Measurements from ENCODE around the gene FZD7. TPM values are rescaled to one million over a fixed set of nuclear protein-coding genes. Genes with fewer than 3 reads are reported as not detected.
A peak's percentile ranks its signal among the peaks of the same experiment; 100 is the strongest.

The FZD7 gene
- total RNA-seq: 2.0 TPM
- polyA plus RNA-seq: 3.9 TPM
- long read RNA-seq, donor 1: 0 reads
- long read RNA-seq, donor 2, partial matches to known transcripts: 0 of 1 reads
- long read RNA-seq, donor 2, other reads (novel, unspliced or antisense): 0 of 1 reads
- long read RNA-seq, donor 3, partial matches to known transcripts: 0 of 1 reads
- long read RNA-seq, donor 3, other reads (novel, unspliced or antisense): 0 of 1 reads
- long read RNA-seq, donor 4, partial matches to known transcripts: 0 of 2 reads
- long read RNA-seq, donor 4, other reads (novel, unspliced or antisense): 0 of 2 reads
- long read RNA-seq, donor 5, transcript FZD7-201 (1 exons, 3,859 nt): major isoform, 13 of 13 reads
- long read RNA-seq, donor 5, partial matches to known transcripts: 0 of 13 reads
- long read RNA-seq, donor 5, other reads (novel, unspliced or antisense): 0 of 13 reads
- long read RNA-seq, donor 6: 0 reads
- long read RNA-seq, donor 7, transcript FZD7-201 (1 exons, 3,859 nt): major isoform, 5 of 5 reads
- long read RNA-seq, donor 7, partial matches to known transcripts: 0 of 5 reads
- long read RNA-seq, donor 7, other reads (novel, unspliced or antisense): 0 of 5 reads
- long read RNA-seq, donor 8, partial matches to known transcripts: 0 of 2 reads
- long read RNA-seq, donor 8, other reads (novel, unspliced or antisense): 0 of 2 reads
- long read RNA-seq, donor 9, partial matches to known transcripts: 0 of 1 reads
- long read RNA-seq, donor 9, other reads (novel, unspliced or antisense): 0 of 1 reads
- long read RNA-seq, donor 10, partial matches to known transcripts: 0 of 3 reads
- long read RNA-seq, donor 10, other reads (novel, unspliced or antisense): 0 of 3 reads

DNA sequence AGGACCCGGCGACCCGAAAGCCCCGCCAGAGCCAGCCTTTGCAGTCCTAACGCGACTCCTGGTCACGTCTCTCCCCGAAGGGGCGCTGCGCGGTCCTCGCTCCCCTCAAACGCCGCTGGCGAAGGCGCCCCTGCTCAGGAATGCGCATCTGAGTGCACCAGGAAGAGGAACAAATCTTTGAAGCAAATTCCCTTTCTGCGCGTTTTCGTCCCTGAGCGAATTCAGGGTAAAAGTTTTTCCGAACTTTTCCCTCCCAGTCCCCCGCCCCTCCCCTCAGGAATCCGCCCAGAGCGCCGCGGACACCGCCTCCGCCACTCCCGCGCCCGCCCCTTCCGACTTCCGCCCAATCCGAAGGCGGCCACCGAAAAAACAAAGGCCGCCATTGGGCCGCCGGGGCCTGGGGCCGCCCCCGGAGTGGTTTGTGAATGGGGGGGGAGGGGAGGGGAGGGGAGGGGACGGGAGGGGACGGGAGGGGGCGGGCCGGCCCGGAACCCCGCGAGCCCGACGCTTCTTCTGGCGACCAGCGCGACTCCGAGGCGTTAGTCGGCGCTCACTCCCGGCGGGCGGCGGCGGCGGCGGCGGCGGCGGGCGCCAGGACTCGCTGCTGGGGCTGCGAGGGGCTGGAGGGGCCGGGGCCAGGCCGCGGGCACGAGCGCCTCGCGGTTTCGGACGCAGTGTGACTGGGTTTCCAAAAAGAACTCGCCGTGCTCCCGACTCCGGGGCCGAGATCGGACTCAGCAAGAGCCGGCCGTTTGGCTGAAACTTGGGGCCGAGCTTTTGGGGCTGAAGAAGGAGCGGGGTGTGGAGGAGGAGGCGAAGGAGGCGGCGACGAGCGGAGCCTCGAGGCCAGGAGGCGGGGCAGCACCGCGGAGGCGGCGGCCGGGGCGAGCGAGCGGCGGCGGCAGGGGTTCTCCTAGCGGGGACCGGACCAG, at the start of gene FZD7:
FZD7 (plus strand) TSS at position 539 of the 932 bp plus-strand sequence. CDS start 793 bp downstream, outside the sequence.
- Histone ChIP-seq H3K27me3 (ENCODE audit: control insufficient read depth in 2 of 2, insufficient read depth in 1 of 2, low read length in 1 of 2) (peaks cover 56 to 92% of the 10 kb centered on the region in 2 donors), H3K9me3 (ENCODE audit: control insufficient read depth in 2 of 2, insufficient read depth in 1 of 2, low read length in 1 of 2) (peaks cover 3 to 10% of the 10 kb centered on the region in 2 donors), H3K36me3 (ENCODE audit: control insufficient read depth in 2 of 2, insufficient read depth in 2 of 2, low read length in 1 of 2) (no peaks in the 10 kb centered on the region), H3K27ac (ENCODE audit: low read depth in 1 of 2, low read length in 1 of 2) (peak within 1 kb of the TSS; percentile 53 to 81), H3K4me1 (ENCODE audit: control insufficient read depth in 2 of 2, insufficient read depth in 2 of 2, low read length in 2 of 2) (peaks cover 7 to 30% of the 10 kb centered on the region in 2 donors), H3K4me3 (ENCODE audit: low read length in 2 of 2) (peak within 1 kb of the TSS; percentile 61 to 83)
- under 1% methylated on average over 107 of the region's 109 CpGs for WGBS
- DNase-seq (ENCODE audit: low read depth in 6 of 9, low spot score in 9 of 9): peak; percentile 55 to 91 (median 80)

DNA sequence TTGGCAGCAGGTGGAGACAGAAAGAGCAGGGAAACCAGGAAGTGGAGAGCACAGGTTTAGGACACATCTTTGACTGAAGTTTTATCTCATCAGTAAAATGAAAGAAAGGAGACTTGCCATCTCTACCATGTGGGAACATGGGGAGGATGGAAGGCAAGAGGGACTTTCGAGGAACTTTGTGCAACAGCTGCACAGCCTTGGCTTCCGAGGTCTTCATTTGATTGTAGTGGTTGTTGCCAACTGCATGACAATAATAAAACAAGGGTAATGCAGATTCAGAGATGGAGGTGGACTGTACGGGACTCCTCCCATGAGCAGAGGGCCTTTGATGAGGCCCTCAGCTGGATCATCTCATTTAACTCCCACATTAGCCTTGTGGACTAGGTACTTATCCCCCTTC, 49.3 kb upstream of the FZD7 start:
- H3K4me3 ChIP-seq (ENCODE audit: low read length in 2 of 2): no peak overlapping the region
- no peak for DNase-seq (ENCODE audit: low read depth in 6 of 9, low spot score in 9 of 9)
- H3K9me3 ChIP-seq (ENCODE audit: control insufficient read depth in 2 of 2, insufficient read depth in 1 of 2, low read length in 1 of 2): no peaks in the 10 kb centered on the region
- H3K27ac ChIP-seq (ENCODE audit: low read depth in 1 of 2, low read length in 1 of 2): no peak overlapping the region
- WGBS: 97% methylated on average over 3 of the region's 3 CpGs
- no peaks in the 10 kb centered on the region for H3K27me3 ChIP-seq (ENCODE audit: control insufficient read depth in 2 of 2, insufficient read depth in 1 of 2, low read length in 1 of 2)
- no peaks in the 10 kb centered on the region for H3K36me3 ChIP-seq (ENCODE audit: control insufficient read depth in 2 of 2, insufficient read depth in 2 of 2, low read length in 1 of 2)
- H3K4me1 ChIP-seq (ENCODE audit: control insufficient read depth in 2 of 2, insufficient read depth in 2 of 2, low read length in 2 of 2): no peaks in the 10 kb centered on the region

DNA sequence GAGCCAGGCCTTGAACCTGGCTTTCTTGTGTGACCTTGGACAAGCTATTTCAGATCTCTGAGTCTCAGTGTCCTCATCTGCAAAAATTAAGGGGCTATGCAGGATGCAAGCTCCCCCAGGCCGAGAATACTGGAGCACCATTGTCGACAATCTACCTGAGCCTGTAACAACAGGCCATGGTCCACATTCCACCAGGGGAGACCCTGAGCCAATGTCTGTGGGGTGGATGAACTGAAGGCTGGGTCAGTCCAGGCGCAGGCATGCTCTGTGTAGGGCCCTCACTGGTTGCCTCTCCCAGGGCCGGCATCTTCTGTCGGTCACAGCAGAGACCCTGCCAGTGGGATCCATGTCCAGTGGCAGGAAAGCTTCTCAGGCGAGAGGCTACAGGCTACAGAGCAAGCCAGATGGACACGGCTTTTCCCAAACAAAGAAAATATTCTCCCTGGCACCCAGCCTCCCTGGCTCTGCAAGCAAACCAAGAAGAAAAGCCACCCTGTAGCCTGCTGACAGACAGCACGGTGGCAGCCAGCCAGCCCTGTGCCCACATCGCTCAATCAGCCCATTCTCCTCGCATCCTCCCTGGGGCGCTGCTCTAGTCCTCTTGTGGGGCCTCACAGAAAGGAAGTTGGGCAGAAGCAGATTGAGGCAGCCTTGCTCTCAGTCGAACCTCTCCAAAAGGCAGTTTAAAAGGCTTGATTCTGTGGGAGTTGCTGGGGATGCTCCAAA, 48.7 kb upstream of the FZD7 start:
- no peak for DNase-seq (ENCODE audit: low read depth in 6 of 9, low spot score in 9 of 9)
- Histone ChIP-seq H3K4me3 (ENCODE audit: low read length in 2 of 2) (no peak overlapping the region), H3K27me3 (ENCODE audit: control insufficient read depth in 2 of 2, insufficient read depth in 1 of 2, low read length in 1 of 2) (no peaks in the 10 kb centered on the region), H3K27ac (ENCODE audit: low read depth in 1 of 2, low read length in 1 of 2) (no peak overlapping the region), H3K4me1 (ENCODE audit: control insufficient read depth in 2 of 2, insufficient read depth in 2 of 2, low read length in 2 of 2) (no peaks in the 10 kb centered on the region), H3K36me3 (ENCODE audit: control insufficient read depth in 2 of 2, insufficient read depth in 2 of 2, low read length in 1 of 2) (no peaks in the 10 kb centered on the region), H3K9me3 (ENCODE audit: control insufficient read depth in 2 of 2, insufficient read depth in 1 of 2, low read length in 1 of 2) (no peaks in the 10 kb centered on the region)
- 54% methylated on average over 12 of the region's 12 CpGs for WGBS

DNA sequence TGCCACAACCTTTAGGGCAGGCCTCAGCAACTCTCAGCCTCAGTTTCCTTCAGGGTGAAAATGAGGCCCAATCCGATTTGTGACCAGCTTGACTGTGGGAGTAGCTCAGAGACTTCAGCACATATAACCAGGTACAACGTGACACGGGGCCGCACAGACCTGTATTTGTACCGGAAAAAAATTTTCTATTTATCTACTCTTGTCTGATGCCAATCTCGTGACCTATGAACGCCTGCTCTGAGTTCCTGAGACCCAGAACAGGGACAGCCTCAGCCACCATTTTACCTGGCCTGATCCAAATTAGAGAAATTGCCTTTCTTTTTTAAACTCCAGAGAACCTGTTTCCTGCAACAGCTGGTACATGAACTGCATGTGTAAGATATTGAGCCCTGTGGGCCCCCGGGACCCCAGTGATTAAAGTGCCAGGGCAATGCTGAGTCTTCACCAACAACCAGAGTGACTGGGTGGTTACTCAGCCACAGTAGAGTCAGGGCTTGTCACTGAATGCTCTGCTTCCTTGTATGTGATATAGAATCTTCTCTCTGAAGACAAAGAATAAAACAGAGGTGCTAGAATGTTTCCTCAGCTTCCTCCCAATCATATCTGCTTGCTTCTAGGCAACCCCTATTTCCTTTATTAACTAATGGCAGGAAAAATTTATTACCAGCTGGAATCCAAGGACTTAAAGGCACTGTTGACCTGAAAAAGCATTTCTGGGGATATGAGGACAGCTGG, 47.8 kb upstream of the FZD7 start:
- no peaks in the 10 kb centered on the region for H3K36me3 ChIP-seq (ENCODE audit: control insufficient read depth in 2 of 2, insufficient read depth in 2 of 2, low read length in 1 of 2)
- H3K4me3 ChIP-seq (ENCODE audit: low read length in 2 of 2): no peak overlapping the region
- H3K4me1 ChIP-seq (ENCODE audit: control insufficient read depth in 2 of 2, insufficient read depth in 2 of 2, low read length in 2 of 2): no peaks in the 10 kb centered on the region
- DNase-seq (ENCODE audit: low read depth in 6 of 9, low spot score in 9 of 9): no peak
- H3K27ac ChIP-seq (ENCODE audit: low read depth in 1 of 2, low read length in 1 of 2): no peak overlapping the region
- no peaks in the 10 kb centered on the region for H3K9me3 ChIP-seq (ENCODE audit: control insufficient read depth in 2 of 2, insufficient read depth in 1 of 2, low read length in 1 of 2)
- no peaks in the 10 kb centered on the region for H3K27me3 ChIP-seq (ENCODE audit: control insufficient read depth in 2 of 2, insufficient read depth in 1 of 2, low read length in 1 of 2)
- WGBS: 78% methylated on average over 8 of the region's 8 CpGs

DNA sequence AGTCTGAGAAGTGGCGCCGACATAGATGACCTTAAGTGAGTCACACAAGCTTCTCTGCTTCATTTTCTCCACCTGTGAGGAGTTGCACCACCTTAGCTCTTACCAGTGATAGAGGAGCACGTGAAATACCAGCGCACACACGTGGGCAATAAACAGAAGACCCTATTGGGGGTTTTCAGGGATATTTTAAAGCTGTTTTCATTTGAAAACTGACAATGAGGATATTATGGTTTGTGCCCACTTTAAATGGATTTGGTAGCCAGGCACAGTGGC, 47.3 kb upstream of the FZD7 start:
- no peak for DNase-seq (ENCODE audit: low read depth in 6 of 9, low spot score in 9 of 9)
- WGBS: 94% methylated on average over 5 of the region's 5 CpGs
- Histone ChIP-seq H3K36me3 (ENCODE audit: control insufficient read depth in 2 of 2, insufficient read depth in 2 of 2, low read length in 1 of 2) (no peaks in the 10 kb centered on the region), H3K9me3 (ENCODE audit: control insufficient read depth in 2 of 2, insufficient read depth in 1 of 2, low read length in 1 of 2) (no peaks in the 10 kb centered on the region), H3K4me3 (ENCODE audit: low read length in 2 of 2) (no peak overlapping the region), H3K27me3 (ENCODE audit: control insufficient read depth in 2 of 2, insufficient read depth in 1 of 2, low read length in 1 of 2) (no peaks in the 10 kb centered on the region), H3K4me1 (ENCODE audit: control insufficient read depth in 2 of 2, insufficient read depth in 2 of 2, low read length in 2 of 2) (no peaks in the 10 kb centered on the region), H3K27ac (ENCODE audit: low read depth in 1 of 2, low read length in 1 of 2) (no peak overlapping the region)

DNA sequence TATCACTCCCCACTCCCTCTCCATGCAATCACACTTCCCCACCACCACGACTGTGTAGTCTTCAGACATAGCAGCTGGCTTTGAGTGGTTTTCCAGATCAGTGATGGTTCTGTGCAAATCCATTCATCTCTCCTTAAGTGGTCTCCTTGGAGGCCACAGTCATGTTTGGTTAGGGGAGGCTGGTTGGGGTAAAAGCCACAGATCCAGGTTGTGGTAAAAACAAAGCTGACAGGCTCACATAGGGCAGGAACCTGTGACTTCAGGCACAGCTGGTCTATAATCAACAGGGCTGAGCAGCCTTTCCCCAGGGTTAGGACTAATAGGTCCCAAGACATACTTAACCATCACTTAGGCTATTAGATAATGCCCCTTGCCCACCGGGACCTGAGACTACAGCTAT, 46.2 kb upstream of the FZD7 start:
- peak in 1 of 9 donors; percentile 16 for DNase-seq (ENCODE audit: low read depth in 6 of 9, low spot score in 9 of 9)
- WGBS: 52% methylated on average over 2 of the region's 2 CpGs
- no peaks in the 10 kb centered on the region for H3K9me3 ChIP-seq (ENCODE audit: control insufficient read depth in 2 of 2, insufficient read depth in 1 of 2, low read length in 1 of 2)
- no peaks in the 10 kb centered on the region for H3K4me1 ChIP-seq (ENCODE audit: control insufficient read depth in 2 of 2, insufficient read depth in 2 of 2, low read length in 2 of 2)
- no peak overlapping the region for H3K4me3 ChIP-seq (ENCODE audit: low read length in 2 of 2)
- H3K27me3 ChIP-seq (ENCODE audit: control insufficient read depth in 2 of 2, insufficient read depth in 1 of 2, low read length in 1 of 2): no peaks in the 10 kb centered on the region
- no peak overlapping the region for H3K27ac ChIP-seq (ENCODE audit: low read depth in 1 of 2, low read length in 1 of 2)
- no peaks in the 10 kb centered on the region for H3K36me3 ChIP-seq (ENCODE audit: control insufficient read depth in 2 of 2, insufficient read depth in 2 of 2, low read length in 1 of 2)

DNA sequence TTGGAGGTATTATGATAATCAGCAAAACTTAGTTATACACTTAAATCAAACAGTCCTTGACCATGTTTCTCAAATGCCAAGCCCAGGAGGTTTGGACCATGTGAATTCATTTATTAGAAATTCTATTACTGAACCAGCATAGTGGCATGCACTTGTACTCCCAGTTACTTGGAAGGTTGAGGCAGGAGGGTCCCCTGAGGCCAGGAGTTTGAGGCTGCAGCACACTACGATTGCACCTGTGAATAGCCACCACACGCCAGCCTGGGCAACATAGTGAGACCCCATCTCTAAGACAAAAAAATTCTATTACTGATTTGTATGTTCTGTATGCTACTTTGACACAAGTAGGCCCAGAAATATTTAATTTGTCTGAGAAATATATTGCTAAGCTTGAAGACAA, 43.6 kb upstream of the FZD7 start:
- Histone ChIP-seq H3K27me3 (ENCODE audit: control insufficient read depth in 2 of 2, insufficient read depth in 1 of 2, low read length in 1 of 2) (no peaks in the 10 kb centered on the region), H3K27ac (ENCODE audit: low read depth in 1 of 2, low read length in 1 of 2) (no peak overlapping the region), H3K9me3 (ENCODE audit: control insufficient read depth in 2 of 2, insufficient read depth in 1 of 2, low read length in 1 of 2) (no peaks in the 10 kb centered on the region), H3K36me3 (ENCODE audit: control insufficient read depth in 2 of 2, insufficient read depth in 2 of 2, low read length in 1 of 2) (no peaks in the 10 kb centered on the region), H3K4me1 (ENCODE audit: control insufficient read depth in 2 of 2, insufficient read depth in 2 of 2, low read length in 2 of 2) (no peaks in the 10 kb centered on the region), H3K4me3 (ENCODE audit: low read length in 2 of 2) (no peak overlapping the region)
- no peak for DNase-seq (ENCODE audit: low read depth in 6 of 9, low spot score in 9 of 9)
- WGBS: 99% methylated on average over 2 of the region's 2 CpGs

DNA sequence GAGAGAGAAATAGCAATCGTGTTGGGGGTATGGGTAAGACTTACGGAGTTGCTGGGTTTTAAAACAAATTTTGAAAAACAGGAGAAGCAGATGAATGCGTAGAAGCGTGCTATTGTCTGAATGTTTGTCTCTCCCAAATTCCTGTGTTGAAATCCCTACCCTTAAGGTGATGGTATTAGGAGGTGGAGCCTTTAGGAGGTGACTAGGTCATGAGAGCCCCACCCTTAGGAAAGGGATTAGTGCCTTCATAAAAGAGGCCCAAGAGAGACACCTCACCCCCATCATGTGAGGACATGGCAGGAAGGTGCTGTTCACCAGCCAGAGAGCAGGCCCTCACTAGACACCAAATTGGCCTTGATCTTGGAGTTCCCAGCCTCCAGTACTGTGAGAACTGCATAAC, 40.7 kb upstream of the FZD7 start:
- DNase-seq (ENCODE audit: low read depth in 6 of 9, low spot score in 9 of 9): no peak
- no peak overlapping the region for H3K4me3 ChIP-seq (ENCODE audit: low read length in 2 of 2)
- H3K27me3 ChIP-seq (ENCODE audit: control insufficient read depth in 2 of 2, insufficient read depth in 1 of 2, low read length in 1 of 2): no peaks in the 10 kb centered on the region
- no peaks in the 10 kb centered on the region for H3K36me3 ChIP-seq (ENCODE audit: control insufficient read depth in 2 of 2, insufficient read depth in 2 of 2, low read length in 1 of 2)
- peaks cover 0 to 8% of the 10 kb centered on the region in 2 donors for H3K4me1 ChIP-seq (ENCODE audit: control insufficient read depth in 2 of 2, insufficient read depth in 2 of 2, low read length in 2 of 2)
- 98% methylated on average over 4 of the region's 4 CpGs for WGBS
- no peaks in the 10 kb centered on the region for H3K9me3 ChIP-seq (ENCODE audit: control insufficient read depth in 2 of 2, insufficient read depth in 1 of 2, low read length in 1 of 2)
- H3K27ac ChIP-seq (ENCODE audit: low read depth in 1 of 2, low read length in 1 of 2): no peak overlapping the region
